Activated CD4-positive, alpha-beta T cell treated with anti-CD3 and anti-CD28 coated beads, Interleukin-2, Interleukin-6, amounts not matched to agents 100 ng/mL and 50 ng/mL, durations not matched to agents 16 hours and 8 hours (primary cell): Measurements from ENCODE around the gene SAMD4A.
"Not testable (repeated sequence)": the region's sequence is repeated elsewhere in the genome, so short reads cannot be mapped to it uniquely, and the experiment has no call there.

Experiments used
- DNase-seq: peaks from one replicate; pipeline ENCODE4 v3.0.0-alpha.2; 2020

The SAMD4A gene

GRCh38 chr14:54597795-54598443 is 31.0 kb downstream of the SAMD4A start:
- DNase-seq: no peak

GRCh38 chr14:54599966-54600716 is 33.2 kb downstream of the SAMD4A start:
- no peak for DNase-seq

- no peak for DNase-seq
These were observed 33.8 kb downstream of the SAMD4A start for GRCh38 chr14:54600717-54601109.

GRCh38 chr14:54603362-54603761 is 36.4 kb downstream of the SAMD4A start:
- DNase-seq: no peak

- peak; percentile 7 for DNase-seq
These were observed 39.2 kb downstream of the SAMD4A start for GRCh38 chr14:54606178-54606577.

GRCh38 chr14:54606631-54607133 is 39.8 kb downstream of the SAMD4A start:
- DNase-seq: no peak

- DNase-seq: no peak
These were observed 42.6 kb downstream of the SAMD4A start for GRCh38 chr14:54609576-54609975.

GRCh38 chr14:54610051-54610977 is 43.4 kb downstream of the SAMD4A start:
- DNase-seq: no peak

GRCh38 chr14:54614296-54614695 is 47.4 kb downstream of the SAMD4A start:
- no peak for DNase-seq

- DNase-seq: peak; percentile 61
These were observed 50.5 kb downstream of the SAMD4A start for GRCh38 chr14:54617467-54617866.

GRCh38 chr14:54621686-54622085 is 54.8 kb downstream of the SAMD4A start:
- DNase-seq: no peak

GRCh38 chr14:54622192-54622958 is 55.4 kb downstream of the SAMD4A start:
- DNase-seq: peak; percentile 81

GRCh38 chr14:54623279-54624004 is 56.5 kb downstream of the SAMD4A start:
- DNase-seq: no peak

GRCh38 chr14:54624005-54624358 is 57.1 kb downstream of the SAMD4A start:
- DNase-seq: not testable (repeated sequence)

GRCh38 chr14:54625112-54625511 is 58.2 kb downstream of the SAMD4A start:
- no peak for DNase-seq

- DNase-seq: no peak
These were observed 60.3 kb downstream of the SAMD4A start for GRCh38 chr14:54627219-54627539.

- peak; percentile 73 for DNase-seq
These were observed 60.8 kb downstream of the SAMD4A start for GRCh38 chr14:54627540-54628363.

- peak; percentile 40 for DNase-seq
These were observed 62.3 kb downstream of the SAMD4A start for GRCh38 chr14:54629183-54629582.

- no peak for DNase-seq
These were observed 62.9 kb downstream of the SAMD4A start for GRCh38 chr14:54629635-54630360.

GRCh38 chr14:54631016-54631415 is 64.1 kb downstream of the SAMD4A start:
- DNase-seq: no peak
